HepG2 (cell line): ENCODE measurements around the gene PDIA5. TPM values are rescaled to one million over a fixed set of nuclear protein-coding genes. Genes with fewer than 3 reads are reported as not detected.

Source experiments
- ATAC-seq: fragments of 200-7000 bp; cut with Tn5 transposase; 3 replicates; pipeline ENCODE4 v1.9.1; 2020; ENCODE audit warnings: mild to moderate bottlenecking, moderate library complexity
- BruUV-seq: library from RNA; stranded (reverse); fragments of 400-500 nt; replicated peaks from 2 replicates; lab custom pipeline; 2021; lab: Mats Ljungman, UMichigan
- CTCF ChIA-PET: fragments of 300-600 bp; formaldehyde crosslinking; extraction: SDS; loops from one replicate; lab custom pipeline; 2021; ENCODE audit warnings: low total read pairs, inconsistent platforms, low intra/inter-chr PET ratio; lab: Yijun Ruan, JAX
- POLR2A ChIA-PET: fragments of 350-600 bp; sonication (Branson Sonifier 250); formaldehyde crosslinking; loops from one replicate; lab custom pipeline; 2020; ENCODE audit warnings: antibody characterized with exemption, inconsistent platforms; lab: Yijun Ruan, JAX
- DNase-seq: peaks from one replicate; pipeline ENCODE4 v3.0.0-alpha.2; 2015; ENCODE audit warnings: low spot score
- FAIRE-seq: peaks from 3 replicates; lab custom pipeline; 2011; peaks lifted over from hg19 to GRCh38; lab: Jason Lieb, UNC
- H2AFZ ChIP-seq: one replicate; pipeline ENCODE4 v1.6.1; 2011; ENCODE audit warnings: low read length, inconsistent platforms
- H3K27ac ChIP-seq: fragments of 300-600 bp; 3 replicates; pipeline ENCODE4 v1.8.0; 2011; ENCODE audit warnings: mixed run types, mild to moderate bottlenecking, mixed read lengths, low read length, inconsistent platforms; ENCODE audit not compliant: insufficient read depth; ENCODE audit errors: extremely low read length
- H3K27me3 ChIP-seq, 2 experiments: fragments of 200-600 bp in 1 of 2; 2 replicates in 1 of 2; 3 replicates in 1 of 2; pipeline versions ENCODE4 v1.6.0 to v1.8.0; 2011; ENCODE audit warnings: low read length in 2 of 2, mild to moderate bottlenecking in 2 of 2, moderate library complexity in 2 of 2, inconsistent platforms in 1 of 2; ENCODE audit not compliant: insufficient read depth in 2 of 2, control insufficient read depth in 1 of 2
- H3K36me3 ChIP-seq, 2 experiments: fragments of 200-600 bp in 1 of 2; replicated peaks in 1 of 2; 2 replicates in 1 of 2; 3 replicates in 1 of 2; pipeline versions ENCODE4 v1.5.1 to v1.8.0; 2011; ENCODE audit warnings: low read length in 2 of 2, inconsistent platforms in 1 of 2; ENCODE audit not compliant: insufficient read depth in 2 of 2, control insufficient read depth in 1 of 2
- H3K4me1 ChIP-seq: 2 replicates; pipeline ENCODE4 v1.5.1; 2012; ENCODE audit warnings: low read length, inconsistent platforms; ENCODE audit not compliant: insufficient read depth
- H3K4me2 ChIP-seq: 2 replicates; pipeline ENCODE4 v1.6.0; 2011; ENCODE audit warnings: low read depth, low read length, inconsistent platforms
- H3K4me3 ChIP-seq, 3 experiments: fragments of 200-600 bp in 1 of 3; sonication (generic), shearing (Covaris generic) in 1 of 3; replicated peaks in 1 of 3; 2 replicates each; pipeline ENCODE4 v1.5.1; 2011 to 2016; ENCODE audit warnings: low read length in 3 of 3, inconsistent platforms in 2 of 3, low read depth in 2 of 3, mild to moderate bottlenecking in 2 of 3, control low read depth in 1 of 3, mixed read lengths in 1 of 3; ENCODE audit not compliant: insufficient read depth in 1 of 3
- H3K79me2 ChIP-seq: one replicate; pipeline ENCODE4 v1.6.1; 2011; ENCODE audit warnings: low read length, inconsistent platforms; ENCODE audit not compliant: insufficient read depth
- H3K9ac ChIP-seq: 2 replicates; pipeline ENCODE4 v1.6.0; 2011; ENCODE audit warnings: mild to moderate bottlenecking, low read depth, low read length, inconsistent platforms; ENCODE audit not compliant: insufficient read depth
- H3K9me3 ChIP-seq: 2 replicates; pipeline ENCODE4 v1.5.1; 2012; ENCODE audit warnings: mild to moderate bottlenecking, low read length
- H4K20me1 ChIP-seq: 2 replicates; pipeline ENCODE4 v1.6.0; 2011; ENCODE audit warnings: inconsistent platforms, mild to moderate bottlenecking, low read length, moderate library complexity; ENCODE audit not compliant: insufficient read depth
- ADNP ChIP-seq: sonication (generic); formaldehyde crosslinking; IDR thresholded peaks from 2 replicates; pipeline ENCODE4 v1.4.0; 2020; ENCODE audit warnings: missing genetic modification reagents
- DRAP1 ChIP-seq: IDR thresholded peaks from 2 replicates; pipeline ENCODE4 v1.6.1; 2016; ENCODE audit warnings: missing genetic modification reagents, missing compliant biosample characterization
- GATA4 ChIP-seq: sonication (generic); IDR thresholded peaks from 2 replicates; pipeline ENCODE4 v1.6.1; 2016; ENCODE audit warnings: antibody characterized with exemption, low read depth, borderline replicate concordance
- GTF3A ChIP-seq: sonication (generic); formaldehyde crosslinking; conservative IDR thresholded peaks from 2 replicates; pipeline ENCODE4 v1.4.0; 2020; ENCODE audit warnings: mild to moderate bottlenecking, missing genetic modification reagents
- HBP1 ChIP-seq: IDR thresholded peaks from 2 replicates; pipeline ENCODE4 v1.6.1; 2016; ENCODE audit warnings: low read depth, control low read depth
- HNRNPH1 ChIP-seq: fragments of 200-400 bp; formaldehyde crosslinking; optimal IDR thresholded peaks from 2 replicates; pipeline ENCODE3; 2017; ENCODE audit warnings: mild to moderate bottlenecking, low read depth, low read length
- IKZF5 ChIP-seq: IDR thresholded peaks from 2 replicates; pipeline ENCODE4 v1.6.1; 2018; ENCODE audit warnings: missing genetic modification reagents, mild to moderate bottlenecking, missing compliant biosample characterization
- PLSCR1 ChIP-seq: sonication (generic); formaldehyde crosslinking; IDR thresholded peaks from 2 replicates; pipeline ENCODE4 v1.5.0; 2020; ENCODE audit warnings: missing genetic modification reagents, mild to moderate bottlenecking, borderline replicate concordance
- SP2 ChIP-seq: sonication (generic); formaldehyde crosslinking; IDR thresholded peaks from 2 replicates; pipeline ENCODE4 v1.5.1; 2020; ENCODE audit warnings: mild to moderate bottlenecking, missing genetic modification reagents
- TFE3 ChIP-seq: IDR thresholded peaks from 2 replicates; pipeline ENCODE4 v1.6.1; 2016
- ZFP36L1 ChIP-seq: sonication (generic); formaldehyde crosslinking; IDR thresholded peaks from 2 replicates; pipeline ENCODE4 v1.8.0; 2022; ENCODE audit warnings: mild to moderate bottlenecking, missing genetic modification reagents, moderate library complexity
- ZNF317 ChIP-seq: sonication (generic); formaldehyde crosslinking; IDR thresholded peaks from 2 replicates; pipeline ENCODE4 v1.5.0; 2020; ENCODE audit warnings: mild to moderate bottlenecking, missing genetic modification reagents
- ZNF800 ChIP-seq: sonication (generic); formaldehyde crosslinking; IDR thresholded peaks from 2 replicates; pipeline ENCODE4 v1.4.0; 2020; ENCODE audit warnings: missing genetic modification reagents
- WGBS: methylation state at CpG from one replicate; pipeline ENCODE4 v1.1.6; 2017; ENCODE audit warnings: low lambda C conversion rate; 5-methylcytosine and 5-hydroxymethylcytosine counted together
- in situ Hi-C: cut with HindIII; loops from 2 replicates; pipeline ENCODE4 v1.10.0; 2017; ENCODE audit warnings: low pct_unique_long_range_greater_than_20kb; ENCODE audit not compliant: extremely low pct_ligation_motif_present
- intact Hi-C: fragments of 100-400 bp; cut with micrococcal nuclease; formaldehyde crosslinking; loops from one replicate; pipeline ENCODE4 v1.10.0; 2022; ENCODE audit not compliant: unreplicated experiment
- polyA plus RNA-seq, 8 experiments: library from polyadenylated mRNA; depleted of rRNA in 3 of 8; stranded (reverse) in 7 of 8; unstranded in 1 of 8; fragments of >200 nt; fragmentation: Illumina TruSeq in 4 of 8; extraction: Trizol in 4 of 8; gene quantifications; 2 replicates each; pipeline versions ENCODE4 v1.2.1 to v1.2.3, GENCODE V29; 2011 to 2016; ENCODE audit warnings: low read depth in 4 of 8, missing spikeins in 1 of 8, mixed read lengths in 1 of 8; ENCODE audit not compliant: insufficient read depth in 1 of 8
- total RNA-seq, 5 experiments: library from RNA; depleted of rRNA; stranded (reverse); fragments of >200 nt; fragmentation: Illumina TruSeq; extraction: Trizol; gene quantifications; 2 replicates each; pipeline ENCODE4 v1.2.3, GENCODE V29; 2016; ENCODE audit warnings: low read depth in 1 of 5

PDIA5 gene
- total and polyA plus RNA-seq, 2 of the 13 experiments (the other 11 are each of a cell fraction or from before 2014, with no cell fraction given): 51.3 to 74.3 TPM

GRCh38 chr3:123085932-123086627 lies 19.3 kb downstream of the PDIA5 start (continued):
- TF ChIP-seq DRAP1 (CRISPR knock-in tag): no peak
- TF ChIP-seq GATA4: no peak
- 0 out of 2 replicates have a peak, but pooled peaks have one; percentile 7 for TF ChIP-seq IKZF5
- TF ChIP-seq PLSCR1 (CRISPR knock-in tag): no peak

GRCh38 chr3:123088387-123088786 lies 21.6 kb downstream of the PDIA5 start:
- BruUV-seq: no TSS peak
- DNase-seq (no peak), ATAC-seq (no peak), FAIRE-seq (no peak)
- Histone ChIP-seq H3K9me3 (no peaks in the 10 kb centered on the region), H3K36me3 (peaks cover 21 to 47% of the 10 kb centered on the region in 2 experiments; a peak in 4 of 5 replicates), H3K4me3 (no peak overlapping the region), H3K79me2 (peaks cover 59% of the 10 kb centered on the region), H2AFZ (no peak overlapping the region), H3K27ac (no peak overlapping the region), H3K4me2 (no peak overlapping the region), H3K9ac (no peak overlapping the region), H3K4me1 (peaks cover 48% of the 10 kb centered on the region), H3K27me3 (no peaks in the 10 kb centered on the region), H4K20me1 (peaks cover 44% of the 10 kb centered on the region)
- intact Hi-C loops (no loop called here), in situ Hi-C loops (no loop called here)
- ChIA-PET CTCF (no interaction called here), POLR2A (no interaction called here)
- WGBS: 97% methylated on average over 2 of the region's 2 CpGs
- TF ChIP-seq HNRNPH1 (no peak), ZNF317 (no peak), TFE3 (CRISPR knock-in tag) (no peak), SP2 (no peak), ZNF800 (no peak), ADNP (CRISPR knock-in tag) (no peak), ZFP36L1 (CRISPR knock-in tag) (no peak), HBP1 (CRISPR knock-in tag) (no peak), GTF3A (CRISPR knock-in tag) (no peak)
